H1 (cell line): ENCODE results near the gene TPM1.

Experiments used
- CEBPB ChIP-seq: IDR thresholded peaks from 2 replicates; pipeline ENCODE4 v1.6.1; 2012; ENCODE audit warnings: low read depth, low read length
- EGR1 ChIP-seq: IDR thresholded peaks from 2 replicates; pipeline ENCODE4 v1.6.1; 2011; ENCODE audit warnings: low read depth, low read length, borderline replicate concordance
- POLR2A ChIP-seq, 2 experiments: IDR thresholded peaks; 1 replicate in 1 of 2; 2 replicates in 1 of 2; pipeline ENCODE4 v1.6.1; 2011; ENCODE audit warnings: low read depth in 2 of 2, low read length in 2 of 2, mild to moderate bottlenecking in 2 of 2; ENCODE audit errors: control extremely low read depth in 1 of 2
- RAD21 ChIP-seq, 2 experiments: IDR thresholded peaks in 1 of 2; conservative IDR thresholded peaks in 1 of 2; 2 replicates each; pipeline ENCODE4 v1.6.1; 2011; ENCODE audit warnings: low read depth in 2 of 2, low read length in 2 of 2, improper control_type of control experiment in 1 of 2, inconsistent platforms in 1 of 2, mild to moderate bottlenecking in 1 of 2, moderate library complexity in 1 of 2
- RXRA ChIP-seq: IDR thresholded peaks from 2 replicates; pipeline ENCODE4 v1.6.1; 2011; ENCODE audit warnings: low read depth, mild to moderate bottlenecking, low read length, moderate library complexity; ENCODE audit not compliant: insufficient read depth
- SAP30 ChIP-seq: fragments of 300-600 bp; sonication (generic); IDR thresholded peaks from 2 replicates; pipeline ENCODE4 v1.7.1; 2012; ENCODE audit warnings: low read length, moderate library complexity, mild to moderate bottlenecking, inconsistent platforms; ENCODE audit not compliant: insufficient read depth, insufficient replicate concordance
- TCF12 ChIP-seq: IDR thresholded peaks from 2 replicates; pipeline ENCODE4 v1.6.1; 2011; ENCODE audit warnings: low read depth, mild to moderate bottlenecking, low read length
- TF ChIP-seq, protein P1 (sequence below), 3 experiments: IDR thresholded peaks; 1 replicate in 2 of 3; 2 replicates in 1 of 3; pipeline versions ENCODE4 v1.5.1 to v1.6.1; 2011; ENCODE audit warnings: low read length in 3 of 3, mild to moderate bottlenecking in 3 of 3, inconsistent platforms in 2 of 3, low read depth in 1 of 3, moderate library complexity in 1 of 3; ENCODE audit not compliant: insufficient read depth in 1 of 3; ENCODE audit errors: control extremely low read depth in 1 of 3
- TF ChIP-seq, protein P2 (sequence below): IDR thresholded peaks from 2 replicates; pipeline ENCODE4 v1.6.1; 2012; ENCODE audit warnings: low read length, inconsistent platforms
- TF ChIP-seq, protein P3 (sequence below): IDR thresholded peaks from 2 replicates; pipeline ENCODE4 v1.6.1; 2012; ENCODE audit warnings: inconsistent platforms

DNA sequence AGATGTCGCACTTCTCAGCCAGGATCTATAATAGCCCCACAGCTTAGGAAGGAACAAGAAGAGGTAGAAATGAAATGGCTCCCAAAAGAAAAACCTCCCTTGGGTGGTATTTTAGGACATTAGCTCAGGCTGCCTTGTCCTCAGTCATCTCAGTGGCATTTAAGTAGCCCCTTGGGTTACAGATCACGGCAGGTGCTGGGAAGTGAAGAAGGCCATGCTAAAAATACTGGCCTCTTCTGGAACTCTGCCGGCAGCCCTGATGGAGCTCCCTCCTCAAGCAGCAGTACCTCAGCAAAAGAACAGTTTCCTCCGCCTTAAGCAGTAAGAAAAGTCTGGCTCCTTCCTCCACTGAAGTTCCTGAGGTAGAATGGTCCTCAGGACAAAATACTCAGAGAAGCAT lies 7.3 kb upstream of the TPM1 start:
- TF ChIP-seq, protein P1, sequence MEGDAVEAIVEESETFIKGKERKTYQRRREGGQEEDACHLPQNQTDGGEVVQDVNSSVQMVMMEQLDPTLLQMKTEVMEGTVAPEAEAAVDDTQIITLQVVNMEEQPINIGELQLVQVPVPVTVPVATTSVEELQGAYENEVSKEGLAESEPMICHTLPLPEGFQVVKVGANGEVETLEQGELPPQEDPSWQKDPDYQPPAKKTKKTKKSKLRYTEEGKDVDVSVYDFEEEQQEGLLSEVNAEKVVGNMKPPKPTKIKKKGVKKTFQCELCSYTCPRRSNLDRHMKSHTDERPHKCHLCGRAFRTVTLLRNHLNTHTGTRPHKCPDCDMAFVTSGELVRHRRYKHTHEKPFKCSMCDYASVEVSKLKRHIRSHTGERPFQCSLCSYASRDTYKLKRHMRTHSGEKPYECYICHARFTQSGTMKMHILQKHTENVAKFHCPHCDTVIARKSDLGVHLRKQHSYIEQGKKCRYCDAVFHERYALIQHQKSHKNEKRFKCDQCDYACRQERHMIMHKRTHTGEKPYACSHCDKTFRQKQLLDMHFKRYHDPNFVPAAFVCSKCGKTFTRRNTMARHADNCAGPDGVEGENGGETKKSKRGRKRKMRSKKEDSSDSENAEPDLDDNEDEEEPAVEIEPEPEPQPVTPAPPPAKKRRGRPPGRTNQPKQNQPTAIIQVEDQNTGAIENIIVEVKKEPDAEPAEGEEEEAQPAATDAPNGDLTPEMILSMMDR (IDR thresholded peaks at IDR 0.05; ENCODE audit: control extremely low read depth in 1 of 3, insufficient read depth in 1 of 3, low read depth in 1 of 3, low read length in 3 of 3): no peak
- TF ChIP-seq, protein P2, sequence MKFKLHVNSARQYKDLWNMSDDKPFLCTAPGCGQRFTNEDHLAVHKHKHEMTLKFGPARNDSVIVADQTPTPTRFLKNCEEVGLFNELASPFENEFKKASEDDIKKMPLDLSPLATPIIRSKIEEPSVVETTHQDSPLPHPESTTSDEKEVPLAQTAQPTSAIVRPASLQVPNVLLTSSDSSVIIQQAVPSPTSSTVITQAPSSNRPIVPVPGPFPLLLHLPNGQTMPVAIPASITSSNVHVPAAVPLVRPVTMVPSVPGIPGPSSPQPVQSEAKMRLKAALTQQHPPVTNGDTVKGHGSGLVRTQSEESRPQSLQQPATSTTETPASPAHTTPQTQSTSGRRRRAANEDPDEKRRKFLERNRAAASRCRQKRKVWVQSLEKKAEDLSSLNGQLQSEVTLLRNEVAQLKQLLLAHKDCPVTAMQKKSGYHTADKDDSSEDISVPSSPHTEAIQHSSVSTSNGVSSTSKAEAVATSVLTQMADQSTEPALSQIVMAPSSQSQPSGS: no peak
- TF ChIP-seq, protein P3, sequence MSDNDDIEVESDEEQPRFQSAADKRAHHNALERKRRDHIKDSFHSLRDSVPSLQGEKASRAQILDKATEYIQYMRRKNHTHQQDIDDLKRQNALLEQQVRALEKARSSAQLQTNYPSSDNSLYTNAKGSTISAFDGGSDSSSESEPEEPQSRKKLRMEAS: no peak
- TF ChIP-seq RAD21 (IDR thresholded peaks at IDR 0.05 in 1 of 2, conservative IDR thresholded peaks at IDR 0.05 in 1 of 2; ENCODE audit: low read depth in 2 of 2, low read length in 2 of 2) (no peak), RXRA (no peak), CEBPB (no peak), TCF12 (no peak), POLR2A (IDR thresholded peaks at IDR 0.05; ENCODE audit: control extremely low read depth in 1 of 2, low read depth in 2 of 2, low read length in 2 of 2) (no peak), SAP30 (no peak), EGR1 (no peak)
